OCI-LY7 (cell line): ENCODE measurements around the gene UMPS.

Source experiments
- CTCF ChIP-seq: fragments of 200-600 bp; sonication (generic); conservative IDR thresholded peaks from 2 replicates; pipeline ENCODE4 v1.5.1; 2014; ENCODE audit warnings: mild to moderate bottlenecking, antibody characterized with exemption, low read length, moderate library complexity, mixed read lengths
- EZH2phosphoT487 ChIP-seq: fragments of 200-600 bp; sonication (generic); IDR thresholded peaks from 2 replicates; pipeline ENCODE4 v1.6.1; 2018; ENCODE audit warnings: low read depth, borderline replicate concordance, mild to moderate bottlenecking, mixed run types, antibody characterized with exemption, low read length, moderate library complexity, mixed read lengths

- TF ChIP-seq CTCF: no peak
- no peak for TF ChIP-seq EZH2phosphoT487
These were observed 46.6 kb downstream of the UMPS start for GRCh38 chr3:124776856-124777255.
